ENCODE results near the gene APOL1. TPM values are rescaled to one million over a fixed set of nuclear protein-coding genes. Genes with fewer than 3 reads are reported as not detected.

APOL1 gene
- total and polyA plus RNA-seq, 2 of the 13 experiments (the other 11 are each of a cell fraction or from before 2014, with no cell fraction given), result 20.3 to 75.0 TPM

DNA sequence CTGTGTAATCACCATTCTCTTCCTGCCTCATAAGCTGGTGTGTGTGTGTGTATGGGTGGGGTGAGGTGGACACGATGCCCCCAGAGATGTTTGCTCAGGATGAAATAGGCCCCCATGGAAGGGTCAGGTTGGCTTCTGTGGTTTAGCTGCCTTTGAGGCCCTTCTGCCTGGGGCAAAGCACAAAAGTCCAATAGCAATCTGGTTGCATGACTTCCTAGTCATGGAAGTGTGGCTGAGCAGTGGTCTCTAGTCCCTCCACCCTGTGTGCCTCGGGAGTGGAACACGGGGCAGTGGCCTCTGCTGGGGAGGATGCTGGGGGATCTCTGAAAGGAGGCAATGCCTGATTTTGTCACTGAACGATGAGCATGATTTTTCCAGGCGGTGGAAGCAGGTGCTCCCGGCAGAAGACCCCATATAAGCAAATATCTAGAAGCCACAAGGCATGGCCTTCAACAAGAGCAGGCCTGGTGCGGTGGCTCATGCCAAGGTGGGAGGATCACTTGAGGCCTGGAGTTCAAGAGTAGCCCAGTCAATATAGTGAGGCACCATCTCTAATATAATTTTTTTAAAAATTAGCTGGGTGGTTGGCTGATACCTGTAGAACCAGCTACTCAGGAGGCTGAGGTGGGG lies 839 bp upstream of the APOL1 start (continued):
- TF ChIP-seq TARDBP (CRISPR knock-in tag; IDR thresholded peaks at IDR 0.05), result peak; percentile 66; the same call in 1 of the 2 replicates
- TF ChIP-seq ZBTB20 (CRISPR knock-in tag; IDR thresholded peaks at IDR 0.05; ENCODE audit: borderline replicate concordance, low read depth), result peak; percentile 87; the same call in 1 of the 2 replicates
- peak; percentile 91 for TF ChIP-seq KDM6A (CRISPR knock-in tag; IDR thresholded peaks at IDR 0.05; ENCODE audit: low read depth)
- TF ChIP-seq PAX8 (CRISPR knock-in tag; IDR thresholded peaks at IDR 0.05; ENCODE audit: borderline replicate concordance), result peak; percentile 18; the same call in 1 of the 2 replicates
- peak; percentile 78 for TF ChIP-seq SAP130 (CRISPR knock-in tag; IDR thresholded peaks at IDR 0.05; ENCODE audit: low read depth)
- TF ChIP-seq, protein P1, sequence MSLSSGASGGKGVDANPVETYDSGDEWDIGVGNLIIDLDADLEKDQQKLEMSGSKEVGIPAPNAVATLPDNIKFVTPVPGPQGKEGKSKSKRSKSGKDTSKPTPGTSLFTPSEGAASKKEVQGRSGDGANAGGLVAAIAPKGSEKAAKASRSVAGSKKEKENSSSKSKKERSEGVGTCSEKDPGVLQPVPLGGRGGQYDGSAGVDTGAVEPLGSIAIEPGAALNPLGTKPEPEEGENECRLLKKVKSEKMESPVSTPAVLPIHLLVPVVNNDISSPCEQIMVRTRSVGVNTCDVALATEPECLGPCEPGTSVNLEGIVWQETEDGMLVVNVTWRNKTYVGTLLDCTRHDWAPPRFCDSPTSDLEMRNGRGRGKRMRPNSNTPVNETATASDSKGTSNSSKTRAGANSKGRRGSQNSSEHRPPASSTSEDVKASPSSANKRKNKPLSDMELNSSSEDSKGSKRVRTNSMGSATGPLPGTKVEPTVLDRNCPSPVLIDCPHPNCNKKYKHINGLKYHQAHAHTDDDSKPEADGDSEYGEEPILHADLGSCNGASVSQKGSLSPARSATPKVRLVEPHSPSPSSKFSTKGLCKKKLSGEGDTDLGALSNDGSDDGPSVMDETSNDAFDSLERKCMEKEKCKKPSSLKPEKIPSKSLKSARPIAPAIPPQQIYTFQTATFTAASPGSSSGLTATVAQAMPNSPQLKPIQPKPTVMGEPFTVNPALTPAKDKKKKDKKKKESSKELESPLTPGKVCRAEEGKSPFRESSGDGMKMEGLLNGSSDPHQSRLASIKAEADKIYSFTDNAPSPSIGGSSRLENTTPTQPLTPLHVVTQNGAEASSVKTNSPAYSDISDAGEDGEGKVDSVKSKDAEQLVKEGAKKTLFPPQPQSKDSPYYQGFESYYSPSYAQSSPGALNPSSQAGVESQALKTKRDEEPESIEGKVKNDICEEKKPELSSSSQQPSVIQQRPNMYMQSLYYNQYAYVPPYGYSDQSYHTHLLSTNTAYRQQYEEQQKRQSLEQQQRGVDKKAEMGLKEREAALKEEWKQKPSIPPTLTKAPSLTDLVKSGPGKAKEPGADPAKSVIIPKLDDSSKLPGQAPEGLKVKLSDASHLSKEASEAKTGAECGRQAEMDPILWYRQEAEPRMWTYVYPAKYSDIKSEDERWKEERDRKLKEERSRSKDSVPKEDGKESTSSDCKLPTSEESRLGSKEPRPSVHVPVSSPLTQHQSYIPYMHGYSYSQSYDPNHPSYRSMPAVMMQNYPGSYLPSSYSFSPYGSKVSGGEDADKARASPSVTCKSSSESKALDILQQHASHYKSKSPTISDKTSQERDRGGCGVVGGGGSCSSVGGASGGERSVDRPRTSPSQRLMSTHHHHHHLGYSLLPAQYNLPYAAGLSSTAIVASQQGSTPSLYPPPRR (CRISPR knock-in tag; IDR thresholded peaks at IDR 0.05; ENCODE audit: borderline replicate concordance), result peak; percentile 91
- TF ChIP-seq, protein P2, sequence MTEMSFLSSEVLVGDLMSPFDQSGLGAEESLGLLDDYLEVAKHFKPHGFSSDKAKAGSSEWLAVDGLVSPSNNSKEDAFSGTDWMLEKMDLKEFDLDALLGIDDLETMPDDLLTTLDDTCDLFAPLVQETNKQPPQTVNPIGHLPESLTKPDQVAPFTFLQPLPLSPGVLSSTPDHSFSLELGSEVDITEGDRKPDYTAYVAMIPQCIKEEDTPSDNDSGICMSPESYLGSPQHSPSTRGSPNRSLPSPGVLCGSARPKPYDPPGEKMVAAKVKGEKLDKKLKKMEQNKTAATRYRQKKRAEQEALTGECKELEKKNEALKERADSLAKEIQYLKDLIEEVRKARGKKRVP (CRISPR knock-in tag; IDR thresholded peaks at IDR 0.05), result peak in 1 of 2 experiments; percentile 23; a peak in 1 of 4 replicates
- TF ChIP-seq ZNF619 (CRISPR knock-in tag; IDR thresholded peaks at IDR 0.05), result peak; percentile 74; the same call in 1 of the 2 replicates
- TF ChIP-seq, protein P3, sequence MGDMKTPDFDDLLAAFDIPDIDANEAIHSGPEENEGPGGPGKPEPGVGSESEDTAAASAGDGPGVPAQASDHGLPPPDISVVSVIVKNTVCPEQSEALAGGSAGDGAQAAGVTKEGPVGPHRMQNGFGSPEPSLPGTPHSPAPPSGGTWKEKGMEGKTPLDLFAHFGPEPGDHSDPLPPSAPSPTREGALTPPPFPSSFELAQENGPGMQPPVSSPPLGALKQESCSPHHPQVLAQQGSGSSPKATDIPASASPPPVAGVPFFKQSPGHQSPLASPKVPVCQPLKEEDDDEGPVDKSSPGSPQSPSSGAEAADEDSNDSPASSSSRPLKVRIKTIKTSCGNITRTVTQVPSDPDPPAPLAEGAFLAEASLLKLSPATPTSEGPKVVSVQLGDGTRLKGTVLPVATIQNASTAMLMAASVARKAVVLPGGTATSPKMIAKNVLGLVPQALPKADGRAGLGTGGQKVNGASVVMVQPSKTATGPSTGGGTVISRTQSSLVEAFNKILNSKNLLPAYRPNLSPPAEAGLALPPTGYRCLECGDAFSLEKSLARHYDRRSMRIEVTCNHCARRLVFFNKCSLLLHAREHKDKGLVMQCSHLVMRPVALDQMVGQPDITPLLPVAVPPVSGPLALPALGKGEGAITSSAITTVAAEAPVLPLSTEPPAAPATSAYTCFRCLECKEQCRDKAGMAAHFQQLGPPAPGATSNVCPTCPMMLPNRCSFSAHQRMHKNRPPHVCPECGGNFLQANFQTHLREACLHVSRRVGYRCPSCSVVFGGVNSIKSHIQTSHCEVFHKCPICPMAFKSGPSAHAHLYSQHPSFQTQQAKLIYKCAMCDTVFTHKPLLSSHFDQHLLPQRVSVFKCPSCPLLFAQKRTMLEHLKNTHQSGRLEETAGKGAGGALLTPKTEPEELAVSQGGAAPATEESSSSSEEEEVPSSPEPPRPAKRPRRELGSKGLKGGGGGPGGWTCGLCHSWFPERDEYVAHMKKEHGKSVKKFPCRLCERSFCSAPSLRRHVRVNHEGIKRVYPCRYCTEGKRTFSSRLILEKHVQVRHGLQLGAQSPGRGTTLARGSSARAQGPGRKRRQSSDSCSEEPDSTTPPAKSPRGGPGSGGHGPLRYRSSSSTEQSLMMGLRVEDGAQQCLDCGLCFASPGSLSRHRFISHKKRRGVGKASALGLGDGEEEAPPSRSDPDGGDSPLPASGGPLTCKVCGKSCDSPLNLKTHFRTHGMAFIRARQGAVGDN (CRISPR knock-in tag; IDR thresholded peaks at IDR 0.05), result peak; percentile 96
- peak; percentile 71 for TF ChIP-seq ZNF605 (CRISPR knock-in tag; IDR thresholded peaks at IDR 0.05)
- peak; percentile 84 for TF ChIP-seq HDAC1 (CRISPR knock-in tag; IDR thresholded peaks at IDR 0.05)
- TF ChIP-seq, protein P4, sequence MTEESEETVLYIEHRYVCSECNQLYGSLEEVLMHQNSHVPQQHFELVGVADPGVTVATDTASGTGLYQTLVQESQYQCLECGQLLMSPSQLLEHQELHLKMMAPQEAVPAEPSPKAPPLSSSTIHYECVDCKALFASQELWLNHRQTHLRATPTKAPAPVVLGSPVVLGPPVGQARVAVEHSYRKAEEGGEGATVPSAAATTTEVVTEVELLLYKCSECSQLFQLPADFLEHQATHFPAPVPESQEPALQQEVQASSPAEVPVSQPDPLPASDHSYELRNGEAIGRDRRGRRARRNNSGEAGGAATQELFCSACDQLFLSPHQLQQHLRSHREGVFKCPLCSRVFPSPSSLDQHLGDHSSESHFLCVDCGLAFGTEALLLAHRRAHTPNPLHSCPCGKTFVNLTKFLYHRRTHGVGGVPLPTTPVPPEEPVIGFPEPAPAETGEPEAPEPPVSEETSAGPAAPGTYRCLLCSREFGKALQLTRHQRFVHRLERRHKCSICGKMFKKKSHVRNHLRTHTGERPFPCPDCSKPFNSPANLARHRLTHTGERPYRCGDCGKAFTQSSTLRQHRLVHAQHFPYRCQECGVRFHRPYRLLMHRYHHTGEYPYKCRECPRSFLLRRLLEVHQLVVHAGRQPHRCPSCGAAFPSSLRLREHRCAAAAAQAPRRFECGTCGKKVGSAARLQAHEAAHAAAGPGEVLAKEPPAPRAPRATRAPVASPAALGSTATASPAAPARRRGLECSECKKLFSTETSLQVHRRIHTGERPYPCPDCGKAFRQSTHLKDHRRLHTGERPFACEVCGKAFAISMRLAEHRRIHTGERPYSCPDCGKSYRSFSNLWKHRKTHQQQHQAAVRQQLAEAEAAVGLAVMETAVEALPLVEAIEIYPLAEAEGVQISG (CRISPR knock-in tag; IDR thresholded peaks at IDR 0.05), result peak; percentile 52; the same call in 1 of the 2 replicates
- peak; percentile 16; the same call in 1 of the 2 replicates for TF ChIP-seq BCL6 (CRISPR knock-in tag; IDR thresholded peaks at IDR 0.05)
- peak; percentile 26; the same call in 1 of the 2 replicates for TF ChIP-seq NFIC (IDR thresholded peaks at IDR 0.05; ENCODE audit: low read length)
- peak; percentile 60 for TF ChIP-seq ZMYM4 (CRISPR knock-in tag; IDR thresholded peaks at IDR 0.05)
